Neural cell (in vitro differentiated cells): ENCODE measurements around the gene UGT1A3. TPM values are rescaled to one million over a fixed set of nuclear protein-coding genes. Genes with fewer than 3 reads are reported as not detected.

ENCODE experiments used
- H2AFZ ChIP-seq: fragments of 200-600, 300-800 bp; sonication (generic), shearing (Covaris generic); 2 replicates; pipeline ENCODE4 v1.6.0; 2014; ENCODE audit warnings: low read depth, mild to moderate bottlenecking, antibody characterized with exemption, low read length, moderate library complexity
- H3F3A ChIP-seq: fragments of 200-600 bp; shearing (Covaris generic); 2 replicates; pipeline ENCODE4 v1.6.1; 2016; ENCODE audit warnings: mild to moderate bottlenecking, moderate library complexity, mixed read lengths, antibody characterized with exemption, low read length; ENCODE audit not compliant: insufficient read depth, poor library complexity, severe bottlenecking
- H3K27ac ChIP-seq: fragments of 200-600, 300-800 bp; sonication (generic), shearing (Covaris generic); 2 replicates; pipeline ENCODE4 v1.5.1; 2014; ENCODE audit warnings: mild to moderate bottlenecking, low read length, moderate library complexity
- H3K27me3 ChIP-seq: fragments of 300-800, 200-600 bp; sonication (generic), shearing (Covaris generic); 2 replicates; pipeline ENCODE4 v1.6.0; 2014; ENCODE audit warnings: mild to moderate bottlenecking, low read depth, low read length, moderate library complexity; ENCODE audit not compliant: insufficient read depth
- H3K36me3 ChIP-seq: fragments of 300-800, 200-600 bp; sonication (generic), shearing (Covaris generic); 2 replicates; pipeline ENCODE4 v1.5.1; 2014; ENCODE audit warnings: mild to moderate bottlenecking, antibody characterized with exemption, low read length, moderate library complexity; ENCODE audit not compliant: insufficient read depth
- H3K4me2 ChIP-seq: fragments of 300-800, 200-600 bp; sonication (generic), shearing (Covaris generic); 2 replicates; pipeline ENCODE4 v1.6.0; 2014; ENCODE audit warnings: mild to moderate bottlenecking, low read length
- H3K4me3 ChIP-seq: fragments of 300-800, 200-600 bp; sonication (generic), shearing (Covaris generic); 2 replicates; pipeline ENCODE4 v1.5.1; 2014; ENCODE audit warnings: mild to moderate bottlenecking, low read length, moderate library complexity
- H3K79me2 ChIP-seq: fragments of 200-600 bp; shearing (Covaris generic); replicated peaks from 2 replicates; pipeline ENCODE4 v1.6.0; 2014; ENCODE audit warnings: mild to moderate bottlenecking, low read length, moderate library complexity; ENCODE audit not compliant: insufficient read depth
- H3K9ac ChIP-seq: fragments of 300-800, 200-600 bp; sonication (generic), shearing (Covaris generic); 2 replicates; pipeline ENCODE4 v1.6.1; 2016; ENCODE audit warnings: mild to moderate bottlenecking, low read length, mixed read lengths
- H3K9me2 ChIP-seq: fragments of 200-600 bp; shearing (Covaris generic); 2 replicates; pipeline ENCODE4 v1.6.1; 2016; ENCODE audit warnings: mild to moderate bottlenecking, low read length, mixed read lengths; ENCODE audit not compliant: insufficient read depth
- H3K9me3 ChIP-seq: fragments of 200-600, 300-800 bp; sonication (generic), shearing (Covaris generic); 2 replicates; pipeline ENCODE4 v1.6.1; 2016; ENCODE audit warnings: mild to moderate bottlenecking, mixed run types, low read length, moderate library complexity, mixed read lengths
- H4K20me1 ChIP-seq: fragments of 200-600 bp; shearing (Covaris generic); 2 replicates; pipeline ENCODE4 v1.6.1; 2016; ENCODE audit warnings: mild to moderate bottlenecking, mixed run types; ENCODE audit not compliant: insufficient read depth
- CTCF ChIP-seq: fragments of 450-650 bp; IDR thresholded peaks from 2 replicates; pipeline ENCODE4 v1.5.1; 2014; ENCODE audit warnings: antibody characterized with exemption, mild to moderate bottlenecking, moderate library complexity; ENCODE audit not compliant: poor library complexity, severe bottlenecking
- EP300 ChIP-seq: fragments of 450-650 bp; conservative IDR thresholded peaks from 2 replicates; pipeline ENCODE4 v1.6.1; 2014; ENCODE audit warnings: antibody characterized with exemption, mild to moderate bottlenecking, moderate library complexity; ENCODE audit not compliant: poor library complexity, severe bottlenecking
- EZH2 ChIP-seq: fragments of 200-600, 300-800 bp; shearing (Covaris generic), sonication (generic); IDR thresholded peaks from 2 replicates; pipeline ENCODE4 v1.6.1; 2014; ENCODE audit warnings: antibody characterized with exemption, low read length, borderline replicate concordance, mild to moderate bottlenecking; ENCODE audit not compliant: insufficient read depth, poor library complexity, severe bottlenecking
- MXI1 ChIP-seq: fragments of 450-650 bp; conservative IDR thresholded peaks from 2 replicates; pipeline ENCODE4 v1.6.1; 2014; ENCODE audit warnings: antibody characterized with exemption, mild to moderate bottlenecking; ENCODE audit not compliant: poor library complexity, severe bottlenecking
- POLR2AphosphoS5 ChIP-seq: IDR thresholded peaks from 2 replicates; pipeline ENCODE4 v1.6.1; 2012
- RAD21 ChIP-seq: fragments of 450-650 bp; conservative IDR thresholded peaks from 2 replicates; pipeline ENCODE4 v1.6.1; 2014; ENCODE audit warnings: antibody characterized with exemption, mild to moderate bottlenecking, moderate library complexity
- REST ChIP-seq: IDR thresholded peaks from 2 replicates; pipeline ENCODE4 v1.6.1; 2012; ENCODE audit warnings: borderline replicate concordance
- SMC3 ChIP-seq: fragments of 450-650 bp; conservative IDR thresholded peaks from 2 replicates; pipeline ENCODE4 v1.6.1; 2014; ENCODE audit warnings: antibody characterized with exemption, mild to moderate bottlenecking, moderate library complexity; ENCODE audit not compliant: poor library complexity
- TAF1 ChIP-seq: IDR thresholded peaks from 2 replicates; pipeline ENCODE4 v1.6.1; 2012; ENCODE audit warnings: low read depth
- polyA minus RNA-seq: library from RNA; depleted of rRNA, polyadenylated mRNA; stranded (reverse); fragments of >200 nt; gene quantifications from 2 replicates; pipeline ENCODE4 v1.2.3, GENCODE V29; 2014
- polyA plus RNA-seq: library from polyadenylated mRNA; depleted of rRNA; stranded (reverse); fragments of >200 nt; gene quantifications from 2 replicates; pipeline ENCODE4 v1.2.3, GENCODE V29; 2014

Gene UGT1A3
- polyA plus RNA-seq (not detected in 2 replicates), polyA minus RNA-seq (not detected in 2 replicates)

DNA sequence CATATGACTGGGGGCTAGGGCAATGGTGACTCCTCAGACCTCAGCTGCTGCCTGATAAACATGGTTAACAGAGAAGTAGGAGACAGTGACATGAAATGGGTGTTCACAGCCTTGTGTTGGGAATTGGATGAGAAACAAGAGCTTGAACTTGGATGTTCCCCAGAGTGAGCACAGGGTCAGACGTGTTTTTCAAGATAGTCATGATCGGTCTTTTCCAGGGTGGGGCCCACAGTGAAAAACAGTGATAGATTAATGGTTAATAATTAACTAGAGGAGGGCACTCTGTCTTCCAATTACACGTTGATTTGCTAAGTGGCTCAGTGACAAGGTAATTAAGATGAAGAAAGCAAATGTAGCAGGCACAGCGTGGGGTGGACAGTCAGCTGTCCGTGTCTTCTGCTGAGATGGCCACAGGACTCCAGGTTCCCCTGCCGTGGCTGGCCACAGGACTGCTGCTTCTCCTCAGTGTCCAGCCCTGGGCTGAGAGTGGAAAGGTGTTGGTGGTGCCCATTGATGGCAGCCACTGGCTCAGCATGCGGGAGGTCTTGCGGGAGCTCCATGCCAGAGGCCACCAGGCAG is at the start of gene UGT1A3:
UGT1A3 (plus strand) TSS at position 320 of the 579 bp plus-strand sequence; CDS start at position 405, 85 bp downstream.
- H3K27me3 ChIP-seq = no peaks in the 10 kb centered on the region
- H3K27ac ChIP-seq = no peak within 1 kb of the TSS
- no peak within 1 kb of the TSS for H3K4me2 ChIP-seq
- H2AFZ ChIP-seq = no peak within 1 kb of the TSS
- no peak within 1 kb of the TSS for H3K9ac ChIP-seq
- H3K79me2 ChIP-seq = no peaks in the 10 kb centered on the region
- no peaks in the 10 kb centered on the region for H3K36me3 ChIP-seq
- H3K4me3 ChIP-seq = no peak within 1 kb of the TSS
- H4K20me1 ChIP-seq = no peaks in the 10 kb centered on the region
- no peak for TF ChIP-seq CTCF
- TF ChIP-seq POLR2AphosphoS5 = no peak
- no peak for TF ChIP-seq SMC3
- no peak for TF ChIP-seq EP300
- TF ChIP-seq TAF1 = no peak
- TF ChIP-seq MXI1 = no peak
- TF ChIP-seq REST = no peak
- no peak for TF ChIP-seq RAD21
- no peak for TF ChIP-seq EZH2
- no peaks in the 10 kb centered on the region for H3F3A ChIP-seq
- H3K9me2 ChIP-seq = no peaks in the 10 kb centered on the region
- no peaks in the 10 kb centered on the region for H3K9me3 ChIP-seq

GRCh38 chr2:233679196-233679595 is 49.6 kb upstream of the UGT1A3 start:
- H3K27me3 ChIP-seq = no peaks in the 10 kb centered on the region
- no peak overlapping the region for H3K27ac ChIP-seq
- TF ChIP-seq TAF1 (no peak), CTCF (no peak), EZH2 (no peak), POLR2AphosphoS5 (no peak)
- no peaks in the 10 kb centered on the region for H3K79me2 ChIP-seq
- H2AFZ ChIP-seq = no peak overlapping the region
- no peak overlapping the region for H3K4me3 ChIP-seq
- no peaks in the 10 kb centered on the region for H3K9me3 ChIP-seq
- H3K36me3 ChIP-seq = no peaks in the 10 kb centered on the region
- no peak overlapping the region for H3K9ac ChIP-seq
- H3K4me2 ChIP-seq = no peak overlapping the region
- no peaks in the 10 kb centered on the region for H3F3A ChIP-seq
- no peaks in the 10 kb centered on the region for H4K20me1 ChIP-seq
- no peaks in the 10 kb centered on the region for H3K9me2 ChIP-seq
